Gastroesophageal sphincter (tissue), 4 donors: Measurements from ENCODE around the gene RIPOR2. TPM values are rescaled to one million over a fixed set of nuclear protein-coding genes. Genes with fewer than 3 reads are reported as not detected.

Experiments
- ATAC-seq: fragments of 150-250 bp; one replicate; pipeline ENCODE4 v1.9.1; 2016; ENCODE audit warnings: mild to moderate bottlenecking, moderate library complexity
- H3K27ac ChIP-seq, 4 donors: fragments of 200-600 bp; sonication (generic) in 3 of 4; 1 replicate in 3 of 4; 2 replicates in 1 of 4; pipeline ENCODE4 v1.5.1; 2016 to 2019
- H3K27me3 ChIP-seq: fragments of 200-600 bp; sonication (generic); one replicate; pipeline ENCODE4 v1.5.1; 2019
- H3K36me3 ChIP-seq, 2 donors: fragments of 200-600 bp; sonication (generic); one replicate each; pipeline ENCODE4 v1.5.1; 2019; ENCODE audit warnings: control low read depth in 1 of 2
- H3K4me1 ChIP-seq, 3 donors: fragments of 200-600 bp; sonication (generic); 1 replicate in 2 of 3; 2 replicates in 1 of 3; pipeline ENCODE4 v1.5.1; 2016 to 2019; ENCODE audit warnings: control low read depth in 2 of 3
- H3K4me3 ChIP-seq, 2 donors: fragments of 200-600 bp; sonication (generic); one replicate each; pipeline ENCODE4 v1.5.1; 2019; ENCODE audit warnings: mild to moderate bottlenecking in 1 of 2, moderate library complexity in 1 of 2
- H3K9me3 ChIP-seq, 3 donors: fragments of 200-600 bp; sonication (generic); one replicate each; pipeline ENCODE4 v1.5.1; 2017 to 2019; ENCODE audit warnings: control low read depth in 2 of 3
- CTCF ChIP-seq, 4 experiments: fragments of 200-600 bp in 2 of 4; fragments of 450-650 bp in 2 of 4; sonication (generic) in 1 of 4; IDR thresholded peaks; one replicate each; pipeline ENCODE4 v1.5.1; 2017 to 2019; ENCODE audit warnings: antibody characterized with exemption in 4 of 4, mild to moderate bottlenecking in 2 of 4, moderate library complexity in 2 of 4
- EP300 ChIP-seq: sonication (generic); formaldehyde crosslinking; IDR thresholded peaks from one replicate; pipeline ENCODE4 v1.6.1; 2017; ENCODE audit warnings: antibody characterized with exemption, mild to moderate bottlenecking
- POLR2A ChIP-seq, 2 donors: fragments of 450-650 bp; IDR thresholded peaks; one replicate each; pipeline ENCODE4 v1.6.1; 2017; ENCODE audit warnings: antibody characterized with exemption in 2 of 2, mild to moderate bottlenecking in 2 of 2, moderate library complexity in 1 of 2
- POLR2AphosphoS5 ChIP-seq: sonication (generic); formaldehyde crosslinking; IDR thresholded peaks from one replicate; pipeline ENCODE4 v1.6.1; 2017; ENCODE audit warnings: antibody characterized with exemption
- WGBS, 2 donors: methylation state at CpG; one replicate each; pipeline ENCODE4 v1.1.5; 2018; ENCODE audit warnings: low coverage in 1 of 2; 5-methylcytosine and 5-hydroxymethylcytosine counted together
- total RNA-seq, 4 donors: library from RNA; depleted of rRNA; stranded (reverse); fragments of >200 nt; gene quantifications; one replicate each; pipeline ENCODE4 v1.1.0, GENCODE V29; 2016

Gene RIPOR2
- total RNA-seq, 4 donors from 2014 or later: 1.7 to 14.9 (median 4.2) TPM

- no peaks in the 10 kb centered on the region for H3K27me3 ChIP-seq
- no peak overlapping the region for H3K4me3 ChIP-seq
- ATAC-seq: no peak
- peaks cover 0 to 5% of the 10 kb centered on the region in 2 donors for H3K36me3 ChIP-seq
- H3K9me3 ChIP-seq: no peaks in the 10 kb centered on the region
- WGBS, 2 donors: 89 to 97% methylated on average over 5 of the region's 6 CpGs
- H3K4me1 ChIP-seq: no peaks in the 10 kb centered on the region
- no peak for TF ChIP-seq POLR2A (IDR thresholded peaks at IDR 0.05)
- no peak for TF ChIP-seq EP300
- no peak for TF ChIP-seq POLR2AphosphoS5
- no peak for TF ChIP-seq CTCF (IDR thresholded peaks at IDR 0.05)
- H3K27ac ChIP-seq: no peak overlapping the region
These were observed 90.9 kb downstream of the RIPOR2 start for GRCh38 chr6:24844903-24845302.

DNA sequence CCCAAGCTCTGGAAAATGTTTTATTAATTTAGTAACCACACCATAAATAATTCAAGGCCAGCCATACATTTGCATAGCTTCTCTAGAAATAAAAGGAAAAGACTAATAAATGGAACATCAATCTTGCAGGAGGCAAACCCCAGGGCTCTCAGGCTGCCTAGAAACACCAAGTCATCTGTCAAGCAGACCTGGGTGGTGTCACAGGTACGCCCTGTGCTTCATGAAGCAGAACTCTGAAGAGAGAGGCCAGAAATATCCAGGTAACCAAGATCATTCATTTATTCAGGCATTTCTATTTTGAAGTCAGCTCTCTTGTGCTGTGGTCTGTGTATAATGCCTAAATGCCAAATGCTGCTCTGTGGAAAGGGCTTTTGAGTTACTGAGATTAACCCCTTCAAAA lies 91.7 kb downstream of the RIPOR2 start:
- H3K9me3 ChIP-seq: no peaks in the 10 kb centered on the region
- no peaks in the 10 kb centered on the region for H3K4me1 ChIP-seq
- H3K27ac ChIP-seq: no peak overlapping the region
- ATAC-seq: no peak
- TF ChIP-seq POLR2AphosphoS5 (no peak), POLR2A (IDR thresholded peaks at IDR 0.05) (no peak), EP300 (no peak), CTCF (IDR thresholded peaks at IDR 0.05) (no peak)
- peaks cover 0 to 5% of the 10 kb centered on the region in 2 donors for H3K36me3 ChIP-seq
- H3K4me3 ChIP-seq: no peak overlapping the region
- H3K27me3 ChIP-seq: no peaks in the 10 kb centered on the region
- WGBS, 2 donors: 86% methylated on average over 1 of the region's 1 CpG; no CpG with 5 or more reads in 1 of the 2 donors

DNA sequence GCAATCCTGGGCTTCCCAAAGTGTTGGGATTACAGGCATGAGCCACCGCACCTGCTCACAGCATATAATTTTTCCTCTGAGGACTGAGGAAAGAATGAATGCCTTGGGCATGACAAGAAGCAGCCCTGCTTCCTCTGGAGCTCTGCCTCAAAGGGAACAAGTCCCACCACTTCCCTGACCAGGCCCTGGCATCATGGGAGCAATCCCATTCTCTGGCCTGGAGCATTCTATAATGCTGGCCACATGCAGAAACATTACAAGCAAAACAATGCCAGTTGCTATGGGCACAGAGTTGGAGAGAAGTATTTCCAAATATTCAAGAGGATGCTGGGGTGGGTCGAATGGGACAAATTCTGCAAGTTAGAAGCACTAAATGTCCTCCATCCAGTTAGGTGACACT lies 95.6 kb downstream of the RIPOR2 start:
- Histone ChIP-seq H3K27me3 (no peaks in the 10 kb centered on the region), H3K27ac (no peak overlapping the region), H3K4me1 (peaks cover 0 to 15% (median 0%) of the 10 kb centered on the region in 3 donors), H3K4me3 (no peak overlapping the region), H3K36me3 (no peaks in the 10 kb centered on the region), H3K9me3 (no peaks in the 10 kb centered on the region)
- no peak for ATAC-seq
- TF ChIP-seq EP300 (no peak), POLR2A (IDR thresholded peaks at IDR 0.05) (no peak)
- no CpG with 5 or more reads among the region's 2 CpGs for WGBS, 2 donors

DNA sequence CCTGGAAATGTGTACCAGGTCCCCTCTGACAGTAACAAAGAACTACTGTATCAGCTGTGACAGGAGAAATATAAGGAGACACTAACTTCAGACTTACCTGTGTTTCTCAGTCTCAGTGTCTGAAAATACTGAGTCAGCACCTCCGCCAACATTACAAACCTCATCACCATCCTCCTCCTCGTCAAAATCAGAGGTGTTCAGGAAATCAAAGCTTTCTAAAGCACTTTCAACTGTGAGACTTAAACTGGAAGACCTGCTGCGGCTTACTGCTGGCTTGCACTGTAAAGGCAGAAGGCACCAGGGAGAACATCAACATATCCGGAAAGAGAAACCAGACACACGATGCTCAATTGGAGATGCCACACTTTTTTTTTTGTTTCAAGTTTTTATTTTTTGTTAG lies 96.8 kb downstream of the RIPOR2 start:
- H3K4me3 ChIP-seq: no peak overlapping the region
- no peak overlapping the region for H3K27ac ChIP-seq
- H3K36me3 ChIP-seq: no peaks in the 10 kb centered on the region
- H3K27me3 ChIP-seq: no peaks in the 10 kb centered on the region
- TF ChIP-seq CTCF (IDR thresholded peaks at IDR 0.05): no peak
- TF ChIP-seq POLR2AphosphoS5: no peak
- no peak for TF ChIP-seq EP300
- no peak for TF ChIP-seq POLR2A (IDR thresholded peaks at IDR 0.05)
- H3K9me3 ChIP-seq: no peaks in the 10 kb centered on the region
- ATAC-seq: no peak
- WGBS, 2 donors: 90 to 100% methylated on average over 4 to 5 of the region's 5 CpGs
- H3K4me1 ChIP-seq: peaks cover 0 to 15% (median 0%) of the 10 kb centered on the region in 3 donors

GRCh38 chr6:24838081-24838480 lies 97.7 kb downstream of the RIPOR2 start:
- no peak overlapping the region for H3K27ac ChIP-seq

More at GRCh38 chr6:24838081-24838480, 97.7 kb downstream of the RIPOR2 start:
- Histone ChIP-seq H3K4me3 (no peak overlapping the region), H3K27me3 (no peaks in the 10 kb centered on the region), H3K4me1 (peaks cover 0 to 15% (median 0%) of the 10 kb centered on the region in 3 donors), H3K9me3 (no peaks in the 10 kb centered on the region), H3K36me3 (no peaks in the 10 kb centered on the region)
- TF ChIP-seq POLR2A (IDR thresholded peaks at IDR 0.05): no peak
- TF ChIP-seq POLR2AphosphoS5: no peak
- no peak for TF ChIP-seq EP300
- TF ChIP-seq CTCF (IDR thresholded peaks at IDR 0.05): no peak
- 93 to 100% methylated on average over 1 to 2 of the region's 3 CpGs for WGBS, 2 donors
- ATAC-seq: peak; percentile 58
